Esophagus squamous epithelium (tissue), 5 donors: ENCODE measurements around the gene FHAD1. TPM values are rescaled to one million over a fixed set of nuclear protein-coding genes. Genes with fewer than 3 reads are reported as not detected.
"Not testable (repeated sequence)": the region's sequence is repeated elsewhere in the genome, so short reads cannot be mapped to it uniquely, and the experiment has no call there.

Experiments
- DNase-seq: peaks from one replicate; lab custom pipeline; 2025; lab: John Stamatoyannopoulos, UW
- H3K27ac ChIP-seq, 4 donors: fragments of 200-600 bp; sonication (generic); one replicate each; pipeline ENCODE4 v1.5.1; 2016 to 2019; ENCODE audit warnings: mild to moderate bottlenecking in 1 of 4
- H3K27me3 ChIP-seq, 4 donors: fragments of 200-600 bp; sonication (generic); 1 replicate in 3 of 4; 2 replicates in 1 of 4; pipeline versions ENCODE4 v1.5.1 to v1.6.0; 2017 to 2021; ENCODE audit warnings: antibody characterized with exemption in 1 of 4
- H3K36me3 ChIP-seq, 3 donors: fragments of 200-600 bp; sonication (generic); one replicate each; pipeline ENCODE4 v1.5.1; 2016 to 2019
- H3K4me1 ChIP-seq, 3 donors: fragments of 200-600 bp; sonication (generic); one replicate each; pipeline ENCODE4 v1.5.1; 2017 to 2019
- H3K4me3 ChIP-seq, 4 donors: fragments of 200-600 bp; sonication (generic); 1 replicate in 3 of 4; 2 replicates in 1 of 4; pipeline ENCODE4 v1.5.1; 2016 to 2019; ENCODE audit warnings: mild to moderate bottlenecking in 2 of 4, moderate library complexity in 1 of 4
- H3K9me3 ChIP-seq, 3 donors: fragments of 200-600 bp; sonication (generic); one replicate each; pipeline ENCODE4 v1.5.1; 2016 to 2019
- CTCF ChIP-seq, 6 experiments: fragments of 450-650 bp in 4 of 6; fragments of 200-600 bp in 2 of 6; sonication (generic) in 2 of 6; IDR thresholded peaks; one replicate each; pipeline ENCODE4 v1.5.1; 2016 to 2019; ENCODE audit warnings: antibody characterized with exemption in 6 of 6, mild to moderate bottlenecking in 4 of 6, moderate library complexity in 4 of 6
- POLR2A ChIP-seq, 4 donors: fragments of 450-650 bp; IDR thresholded peaks; one replicate each; pipeline ENCODE4 v1.6.1; 2017; ENCODE audit warnings: antibody characterized with exemption in 4 of 4, mild to moderate bottlenecking in 4 of 4, moderate library complexity in 3 of 4
- WGBS, 2 donors: methylation state at CpG; one replicate each; pipeline ENCODE4 v1.1.5; 2018; 5-methylcytosine and 5-hydroxymethylcytosine counted together
- intact Hi-C: fragments of 100-400 bp; cut with DNase I; formaldehyde crosslinking; loops from one replicate; pipeline ENCODE4 v1.15.0; 2022
- total RNA-seq, 4 donors: library from RNA; depleted of rRNA; stranded (reverse); fragments of >200 nt; gene quantifications; one replicate each; pipeline ENCODE4 v1.1.0, GENCODE V29; 2016
- donor health status: DM: yes; HTN: yes; CAD: no.

FHAD1 gene
- total RNA-seq, 4 donors from 2014 or later = 0.57 TPM; not detected in 3

- 14 to 18% methylated on average over 11 to 13 of the region's 17 CpGs for WGBS, 2 donors
- no peak overlapping the region for H3K27ac ChIP-seq
- DNase-seq = no peak
- H3K36me3 ChIP-seq = no peaks in the 10 kb centered on the region
- H3K9me3 ChIP-seq = no peaks in the 10 kb centered on the region
- H3K4me3 ChIP-seq = peak overlapping the region in 1 of 4 donors; percentile 33
- no peak for TF ChIP-seq POLR2A (IDR thresholded peaks at IDR 0.05)
- TF ChIP-seq CTCF (IDR thresholded peaks at IDR 0.05) = no peak
- peaks cover 0 to 16% (median 0%) of the 10 kb centered on the region in 4 donors for H3K27me3 ChIP-seq
- intact Hi-C loops = no loop called here
- peaks cover 6 to 20% (median 10%) of the 10 kb centered on the region in 3 donors for H3K4me1 ChIP-seq
Observed at GRCh38 chr1:15386164-15386749, 139.2 kb downstream of the FHAD1 start.

DNA sequence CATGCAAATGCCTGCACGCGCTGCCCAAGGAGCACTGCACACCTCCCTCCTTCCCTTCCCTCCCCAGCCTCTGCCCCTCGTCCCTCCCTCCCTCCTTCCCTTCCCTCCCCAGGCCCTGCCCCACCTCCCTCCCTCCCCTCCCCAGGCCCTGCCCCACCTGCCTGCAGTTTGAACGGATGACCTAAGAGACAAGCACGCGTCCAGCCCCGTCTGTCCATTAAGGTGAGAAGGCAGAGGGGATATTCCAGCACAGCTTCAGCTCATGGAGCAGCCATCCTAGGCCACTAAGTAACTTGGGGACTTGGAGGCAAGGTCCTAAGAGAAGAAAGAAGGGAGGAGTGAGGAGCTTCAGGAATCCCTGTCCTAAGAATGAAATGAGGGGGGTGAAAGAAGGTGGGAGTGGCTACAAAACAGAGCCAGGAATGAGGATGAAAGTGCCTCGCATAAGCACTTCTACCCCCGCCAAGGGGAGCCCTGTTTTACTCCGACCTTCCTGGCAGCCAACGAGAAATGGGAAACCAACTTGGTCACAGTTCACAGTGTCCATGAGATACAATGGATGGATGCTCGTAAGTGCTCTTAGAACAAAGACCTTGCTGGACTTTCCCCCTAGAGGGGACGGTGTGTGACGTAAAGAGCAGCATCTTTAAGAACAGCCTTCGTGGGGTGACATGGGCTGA lies 141.3 kb downstream of the FHAD1 start:
- intact Hi-C loops = no loop called here
- H3K4me1 ChIP-seq = peaks cover 6 to 20% (median 10%) of the 10 kb centered on the region in 3 donors

GRCh38 chr1:15389828-15390227 lies 142.8 kb downstream of the FHAD1 start:
- H3K4me3 ChIP-seq, H3K36me3 ChIP-seq, H3K27ac ChIP-seq, DNase-seq, H3K9me3 ChIP-seq, intact Hi-C loops: not testable (repeated sequence)
- Histone ChIP-seq H3K27me3 (peaks cover 0 to 16% (median 0%) of the 10 kb centered on the region in 4 donors), H3K4me1 (peaks cover 6 to 12% (median 6%) of the 10 kb centered on the region in 3 donors)
- 86 to 89% methylated on average over 5 of the region's 8 CpGs for WGBS, 2 donors

More for the DNA sequence above, 141.3 kb downstream of the FHAD1 start:
- WGBS, 2 donors = 84 to 87% methylated on average over 10 to 11 of the region's 15 CpGs
- Histone ChIP-seq H3K27me3 (peaks cover 0 to 16% (median 0%) of the 10 kb centered on the region in 4 donors), H3K9me3 (no peaks in the 10 kb centered on the region), H3K4me3 (no peak overlapping the region), H3K36me3 (no peaks in the 10 kb centered on the region), H3K27ac (no peak overlapping the region)
- no peak for DNase-seq
- TF ChIP-seq POLR2A (IDR thresholded peaks at IDR 0.05) (no peak), CTCF (IDR thresholded peaks at IDR 0.05) (no peak)

DNA sequence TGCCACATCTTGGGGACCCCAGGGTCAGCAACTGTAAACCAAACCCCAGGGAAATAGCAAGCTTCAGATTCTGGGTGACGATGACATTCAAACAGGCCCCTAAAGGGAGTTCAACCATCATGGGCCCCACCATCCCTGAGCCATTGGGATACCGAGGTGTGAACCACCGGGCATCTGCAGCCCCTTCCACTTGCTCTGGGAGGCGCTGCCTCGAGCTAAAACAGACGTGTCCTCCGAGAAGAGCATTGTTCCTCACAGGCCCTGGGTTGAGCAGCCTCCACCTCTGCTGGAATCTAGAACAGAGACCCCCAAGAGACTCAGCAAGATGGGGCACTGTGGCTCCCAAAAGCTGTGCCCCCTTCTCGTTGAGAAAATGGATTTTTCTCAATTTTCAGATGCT lies 143.6 kb downstream of the FHAD1 start:
- DNase-seq = no peak
- Histone ChIP-seq H3K27ac (no peak overlapping the region), H3K4me1 (peaks cover 6 to 12% (median 6%) of the 10 kb centered on the region in 3 donors), H3K4me3 (no peak overlapping the region), H3K27me3 (peaks cover 0 to 12% (median 0%) of the 10 kb centered on the region in 4 donors), H3K9me3 (no peaks in the 10 kb centered on the region), H3K36me3 (no peaks in the 10 kb centered on the region)
- intact Hi-C loops = no loop called here
- TF ChIP-seq CTCF (IDR thresholded peaks at IDR 0.05) (no peak), POLR2A (IDR thresholded peaks at IDR 0.05) (no peak)
- WGBS, 2 donors = 88 to 100% methylated on average over 1 to 6 of the region's 8 CpGs

DNA sequence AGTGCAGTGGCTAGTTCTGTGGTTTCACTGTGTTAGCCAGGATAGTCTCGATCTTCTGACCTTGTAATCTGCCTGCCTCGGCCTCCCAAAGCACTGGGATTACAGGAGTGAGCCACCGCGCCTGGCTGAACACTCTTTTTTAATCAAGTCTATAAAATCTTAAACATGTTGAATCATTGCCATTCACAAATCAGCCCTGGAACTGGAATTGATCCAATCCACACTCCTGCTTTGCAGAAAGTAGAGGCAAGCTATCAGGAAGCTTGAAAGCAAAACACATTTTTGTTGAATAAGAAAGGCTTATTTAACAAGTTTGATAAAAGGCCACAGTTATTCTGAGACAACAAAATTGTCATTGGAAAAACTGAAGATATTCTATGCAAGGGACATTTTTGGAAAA lies 144.3 kb downstream of the FHAD1 start:
- TF ChIP-seq CTCF (IDR thresholded peaks at IDR 0.05) (no peak), POLR2A (IDR thresholded peaks at IDR 0.05) (no peak)
- H3K27me3 ChIP-seq = peaks cover 0 to 6% (median 0%) of the 10 kb centered on the region in 4 donors
- intact Hi-C loops = no loop called here
- H3K27ac ChIP-seq = no peak overlapping the region
- no peak overlapping the region for H3K4me3 ChIP-seq
- WGBS, 2 donors = 64 to 67% methylated on average over 3 to 4 of the region's 4 CpGs
- no peaks in the 10 kb centered on the region for H3K9me3 ChIP-seq
- H3K36me3 ChIP-seq = no peaks in the 10 kb centered on the region
- peaks cover under 1 to 5% (median 1%) of the 10 kb centered on the region in 3 donors for H3K4me1 ChIP-seq
- DNase-seq = no peak
